GM10847 (cell line): Measurements from ENCODE around the gene CREB3L1.

Source experiments
- POLR2A ChIP-seq: IDR thresholded peaks from 2 replicates; pipeline ENCODE4 v1.6.1; 2011; ENCODE audit not compliant: insufficient read length; ENCODE audit errors: extremely low read depth

The CREB3L1 gene

DNA sequence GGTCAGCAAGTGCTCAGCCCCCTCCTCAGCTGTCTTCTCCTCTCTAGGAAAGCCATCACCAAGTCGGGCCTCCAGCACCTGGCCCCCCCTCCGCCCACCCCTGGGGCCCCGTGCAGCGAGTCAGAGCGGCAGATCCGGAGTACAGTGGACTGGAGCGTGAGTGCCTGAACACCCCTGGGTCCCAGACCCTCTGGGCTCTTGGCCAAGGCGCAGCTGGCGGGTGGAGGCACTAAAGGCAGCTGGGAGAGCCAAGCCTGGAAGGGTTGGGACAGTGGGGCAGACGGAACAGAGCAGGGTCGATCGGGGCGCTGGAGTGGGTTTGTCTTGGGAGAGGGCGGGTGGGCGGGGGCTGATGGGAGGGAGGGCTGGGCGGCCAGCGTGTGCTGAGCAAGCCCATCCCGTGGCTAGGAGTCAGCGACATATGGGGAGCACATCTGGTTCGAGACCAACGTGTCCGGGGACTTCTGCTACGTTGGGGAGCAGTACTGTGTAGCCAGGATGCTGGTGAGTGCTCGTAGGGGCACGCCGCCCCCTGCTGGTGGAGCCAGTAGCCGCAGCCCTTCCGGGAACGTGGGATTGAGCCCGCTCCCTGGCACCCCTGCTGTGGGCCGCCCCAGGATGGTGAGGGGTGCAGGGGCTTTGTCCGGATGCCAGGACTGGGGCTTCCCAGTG, 89.9 kb downstream of the CREB3L1 start:
- TF ChIP-seq POLR2A, result no peak

DNA sequence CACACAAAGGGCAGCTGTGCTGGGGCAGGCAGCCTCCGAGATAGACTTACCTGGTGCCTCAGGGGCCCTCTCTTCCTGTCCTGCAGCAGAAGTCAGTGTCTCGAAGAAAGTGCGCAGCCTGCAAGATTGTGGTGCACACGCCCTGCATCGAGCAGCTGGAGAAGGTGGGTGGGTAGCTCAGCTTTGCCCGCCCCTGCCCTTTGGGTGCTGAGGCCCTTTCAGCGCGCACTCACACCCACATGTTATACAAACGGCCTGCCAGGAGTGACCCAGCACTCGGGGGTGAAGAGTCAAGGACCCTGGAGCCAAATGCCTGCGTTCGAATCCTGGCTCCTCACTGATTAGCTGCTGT, 90.4 kb downstream of the CREB3L1 start:
- no peak for TF ChIP-seq POLR2A

DNA sequence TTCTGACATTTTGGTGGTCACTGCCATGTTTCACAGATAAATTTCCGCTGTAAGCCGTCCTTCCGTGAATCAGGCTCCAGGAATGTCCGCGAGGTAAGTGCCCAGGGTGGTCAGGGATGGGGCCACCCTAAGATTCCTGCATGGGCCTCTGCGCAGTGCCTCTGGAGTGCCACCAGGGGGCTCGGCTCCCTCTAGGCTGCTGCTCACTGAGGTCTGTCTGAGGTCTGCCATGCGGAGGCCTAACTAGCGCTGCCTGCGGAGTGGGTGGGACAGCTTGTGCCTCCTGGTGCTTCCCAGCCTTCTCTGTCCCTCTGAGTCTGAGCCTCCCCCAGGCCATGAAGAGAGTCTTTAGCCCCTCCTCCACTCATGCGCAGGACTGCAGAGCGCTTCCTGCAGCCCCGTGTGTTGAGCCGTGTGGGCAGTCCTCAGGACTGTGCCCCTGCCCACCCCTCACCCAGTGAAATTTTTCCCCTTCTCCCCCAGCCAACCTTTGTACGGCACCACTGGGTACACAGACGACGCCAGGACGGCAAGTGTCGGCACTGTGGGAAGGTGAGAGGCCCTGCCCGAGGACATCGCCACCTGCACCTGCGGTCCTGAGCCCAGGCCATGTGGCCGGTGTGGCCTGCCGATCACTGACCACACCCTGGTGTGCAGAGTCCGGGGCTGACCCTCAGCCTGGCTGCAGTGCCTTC, 92.1 kb downstream of the CREB3L1 start:
- no peak for TF ChIP-seq POLR2A

- no peak for TF ChIP-seq POLR2A
Observed at GRCh38 chr11:46370253-46370652, 92.8 kb downstream of the CREB3L1 start.
